Keratinocyte (primary cell): ENCODE data around the gene IER3.
A peak's percentile ranks its signal among the peaks of the same experiment; 100 is the strongest.

Experiments
- EZH2 ChIP-seq: IDR thresholded peaks from one replicate; pipeline ENCODE4 v1.6.1; 2012; ENCODE audit warnings: inconsistent platforms, mild to moderate bottlenecking, low read length, moderate library complexity
- TF ChIP-seq, protein P1 (sequence below), 3 experiments: IDR thresholded peaks in 1 of 3; conservative IDR thresholded peaks in 1 of 3; optimal IDR thresholded peaks in 1 of 3; 2 replicates in 2 of 3; 3 replicates in 1 of 3; pipeline versions ENCODE3 to v1.5.1; 2011; ENCODE audit warnings: low read length in 3 of 3, mild to moderate bottlenecking in 3 of 3, moderate library complexity in 2 of 3, control low read depth in 1 of 3, inconsistent platforms in 1 of 3; ENCODE audit not compliant: insufficient read depth in 2 of 3; ENCODE audit errors: extremely low read depth in 1 of 3

GRCh38 chr6:30717129-30717844, 27.1 kb downstream of the IER3 start, which contains the start of gene MDC1:
- no peak for TF ChIP-seq EZH2
- TF ChIP-seq, protein P1, sequence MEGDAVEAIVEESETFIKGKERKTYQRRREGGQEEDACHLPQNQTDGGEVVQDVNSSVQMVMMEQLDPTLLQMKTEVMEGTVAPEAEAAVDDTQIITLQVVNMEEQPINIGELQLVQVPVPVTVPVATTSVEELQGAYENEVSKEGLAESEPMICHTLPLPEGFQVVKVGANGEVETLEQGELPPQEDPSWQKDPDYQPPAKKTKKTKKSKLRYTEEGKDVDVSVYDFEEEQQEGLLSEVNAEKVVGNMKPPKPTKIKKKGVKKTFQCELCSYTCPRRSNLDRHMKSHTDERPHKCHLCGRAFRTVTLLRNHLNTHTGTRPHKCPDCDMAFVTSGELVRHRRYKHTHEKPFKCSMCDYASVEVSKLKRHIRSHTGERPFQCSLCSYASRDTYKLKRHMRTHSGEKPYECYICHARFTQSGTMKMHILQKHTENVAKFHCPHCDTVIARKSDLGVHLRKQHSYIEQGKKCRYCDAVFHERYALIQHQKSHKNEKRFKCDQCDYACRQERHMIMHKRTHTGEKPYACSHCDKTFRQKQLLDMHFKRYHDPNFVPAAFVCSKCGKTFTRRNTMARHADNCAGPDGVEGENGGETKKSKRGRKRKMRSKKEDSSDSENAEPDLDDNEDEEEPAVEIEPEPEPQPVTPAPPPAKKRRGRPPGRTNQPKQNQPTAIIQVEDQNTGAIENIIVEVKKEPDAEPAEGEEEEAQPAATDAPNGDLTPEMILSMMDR (optimal IDR thresholded peaks at IDR 0.05 in 1 of 3, IDR thresholded peaks at IDR 0.05 in 1 of 3, conservative IDR thresholded peaks at IDR 0.05 in 1 of 3; ENCODE audit: extremely low read depth in 1 of 3, insufficient read depth in 2 of 3, low read length in 3 of 3): peak; percentile 5 to 39 (median 29)
